GM12892 (cell line): ENCODE data around the gene LGR6.

Experiments
- POLR2A ChIP-seq: IDR thresholded peaks from 2 replicates; pipeline ENCODE4 v1.6.1; 2011; ENCODE audit warnings: low read depth, low read length, control low read depth
- POLR2AphosphoS5 ChIP-seq: IDR thresholded peaks from 2 replicates; pipeline ENCODE4 v1.6.1; 2011; ENCODE audit warnings: low read depth, low read length, control low read depth
- TAF1 ChIP-seq: IDR thresholded peaks from 2 replicates; pipeline ENCODE4 v1.6.1; 2011; ENCODE audit warnings: low read depth, mild to moderate bottlenecking, control low read depth, low read length, borderline replicate concordance

GRCh38 chr1:202333861-202334260, 140.3 kb downstream of the LGR6 start:
- TF ChIP-seq POLR2AphosphoS5 = no peak
- no peak for TF ChIP-seq TAF1
- TF ChIP-seq POLR2A = no peak
